Ishikawa (cell line): ENCODE measurements around the gene ACSL4.

ENCODE experiments used
- CEBPB ChIP-seq: IDR thresholded peaks from 2 replicates; pipeline ENCODE4 v1.6.1; 2012
- RAD21 ChIP-seq: IDR thresholded peaks from 2 replicates; pipeline ENCODE4 v1.6.1; 2012; ENCODE audit warnings: low read depth

- no peak for TF ChIP-seq CEBPB
- no peak for TF ChIP-seq RAD21
Measured at GRCh38 chrX:109624641-109625616, 108.1 kb downstream of the ACSL4 start, which contains the start of gene KCNE5.
